HAP-1 (cell line): ENCODE results near the gene CLEC5A.
"Not testable (repeated sequence)": the region's sequence is repeated elsewhere in the genome, so short reads cannot be mapped to it uniquely, and the experiment has no call there.

Experiments
- DNase-seq, 2 experiments: peaks; one replicate each; pipeline ENCODE4 v3.0.0-alpha.2; 2016 to 2020; ENCODE audit warnings: low spot score in 2 of 2
- H3K27me3 ChIP-seq: fragments of 250-450 bp; sonication (Bioruptor Pico); 2 replicates; pipeline ENCODE4 v1.5.1; 2020; ENCODE audit warnings: low read depth, mild to moderate bottlenecking, moderate library complexity
- H3K36me3 ChIP-seq: fragments of 250-450 bp; sonication (Bioruptor Pico); replicated peaks from 2 replicates; pipeline ENCODE4 v1.5.1; 2020; ENCODE audit warnings: mild to moderate bottlenecking
- H3K4me1 ChIP-seq: fragments of 250-450 bp; sonication (Bioruptor Pico); 2 replicates; pipeline ENCODE4 v1.5.1; 2020; ENCODE audit warnings: mild to moderate bottlenecking
- H3K4me3 ChIP-seq: fragments of 250-450 bp; sonication (Bioruptor Pico); 2 replicates; pipeline ENCODE4 v1.5.1; 2020; ENCODE audit warnings: mild to moderate bottlenecking, moderate library complexity
- H3K9me3 ChIP-seq: fragments of 250-450 bp; sonication (Bioruptor Pico); 2 replicates; pipeline ENCODE4 v1.5.1; 2020; ENCODE audit warnings: mild to moderate bottlenecking, moderate library complexity
- in situ Hi-C: fragments of 300-500 bp; cut with MboI; formaldehyde crosslinking; loops from 3 replicates; pipeline ENCODE4 v1.14.3; 2020; ENCODE audit warnings: low sequenced_read_pairs, inconsistent platforms, mixed read lengths

Gene CLEC5A

DNA sequence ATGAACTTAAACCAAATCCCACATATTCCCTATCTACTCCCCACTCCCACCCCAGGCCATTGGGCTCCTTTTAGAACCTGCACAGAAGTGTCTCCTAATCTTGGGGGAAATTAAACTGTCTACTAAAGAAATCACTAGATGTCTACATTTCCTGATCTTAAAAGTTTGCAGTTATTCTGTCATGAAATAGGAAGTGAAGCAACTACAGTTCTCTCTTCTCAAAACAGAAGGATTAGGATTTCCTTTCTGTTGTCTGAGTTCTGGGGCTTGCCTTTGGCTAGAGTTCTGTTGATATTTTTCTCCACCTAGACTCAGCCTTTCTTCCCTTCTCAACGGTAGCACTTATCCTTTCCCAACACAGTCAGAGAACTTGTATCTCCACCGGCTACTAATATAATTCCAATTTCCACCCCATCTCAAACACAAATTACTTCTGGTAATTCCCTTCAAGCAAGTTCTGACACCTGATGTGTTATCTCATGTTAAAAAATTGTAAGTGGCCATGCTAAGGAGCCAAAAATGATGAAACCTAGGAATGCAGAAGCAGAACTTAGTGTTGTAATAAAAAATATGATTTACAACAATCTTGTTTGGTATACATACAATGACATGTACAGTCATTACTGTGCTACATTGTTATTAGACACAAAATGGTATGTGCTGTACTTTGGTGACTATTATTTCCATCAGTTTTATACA lies 18.5 kb downstream of the CLEC5A start:
- no peak overlapping the region for H3K4me3 ChIP-seq
- no peaks in the 10 kb centered on the region for H3K9me3 ChIP-seq
- in situ Hi-C loops: no loop called here
- H3K4me1 ChIP-seq: no peaks in the 10 kb centered on the region
- H3K27me3 ChIP-seq: no peaks in the 10 kb centered on the region
- DNase-seq: no peak
- no peaks in the 10 kb centered on the region for H3K36me3 ChIP-seq

DNA sequence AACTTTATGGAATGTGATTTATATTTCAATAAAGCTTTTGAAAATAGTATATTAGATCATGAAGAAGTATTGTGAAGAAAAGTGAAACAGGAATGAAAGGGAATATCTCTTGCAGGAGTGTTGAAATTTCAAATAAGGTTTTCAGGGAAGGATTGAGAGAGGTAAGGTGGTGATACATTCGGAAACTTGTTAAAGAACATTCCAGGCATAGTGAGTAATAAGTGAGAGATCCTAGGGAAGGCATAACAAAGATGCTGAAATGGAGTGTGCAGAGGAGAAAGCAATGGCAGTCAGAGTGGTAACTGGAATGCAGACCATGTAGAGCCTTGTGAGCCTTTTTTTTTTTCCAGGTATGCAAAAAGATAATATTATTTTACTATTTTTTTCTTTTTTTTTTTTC lies 26.5 kb downstream of the CLEC5A start:
- Histone ChIP-seq H3K4me3 (no peak overlapping the region), H3K36me3 (no peaks in the 10 kb centered on the region), H3K9me3 (no peaks in the 10 kb centered on the region), H3K27me3 (no peaks in the 10 kb centered on the region), H3K4me1 (no peaks in the 10 kb centered on the region)
- in situ Hi-C loops: no loop called here
- no peak for DNase-seq

DNA sequence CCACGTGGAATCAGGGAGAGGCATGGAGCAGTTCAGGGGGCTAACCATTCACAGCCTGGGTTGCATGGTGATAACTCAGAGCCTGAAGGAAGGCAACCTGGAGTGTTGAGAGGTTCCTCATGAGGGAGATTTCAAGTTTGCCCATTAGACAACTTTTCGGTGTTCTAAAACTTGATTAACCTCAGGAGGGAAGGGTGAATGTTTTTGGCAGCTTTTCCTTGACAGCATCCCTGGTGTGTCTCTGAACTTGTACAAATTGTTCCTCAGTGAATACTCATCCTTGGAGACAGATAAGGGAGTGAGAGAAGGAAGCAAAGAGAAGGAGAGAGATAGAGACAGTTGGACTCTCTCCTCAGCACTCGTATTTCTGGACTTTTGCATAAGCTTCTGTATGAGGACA lies 30.7 kb downstream of the CLEC5A start, which contains the start of gene OR9A4:
OR9A4 (plus strand) TSS at position 301 of the 400 bp plus-strand sequence. CDS start 2,477 bp downstream, outside the sequence.
- no peak within 1 kb of the TSS for H3K4me3 ChIP-seq
- no peaks in the 10 kb centered on the region for H3K36me3 ChIP-seq
- H3K4me1 ChIP-seq: no peaks in the 10 kb centered on the region
- no peak for DNase-seq
- no peaks in the 10 kb centered on the region for H3K9me3 ChIP-seq
- no peaks in the 10 kb centered on the region; the same call in 1 of the 2 replicates for H3K27me3 ChIP-seq
- in situ Hi-C loops: no loop called here

DNA sequence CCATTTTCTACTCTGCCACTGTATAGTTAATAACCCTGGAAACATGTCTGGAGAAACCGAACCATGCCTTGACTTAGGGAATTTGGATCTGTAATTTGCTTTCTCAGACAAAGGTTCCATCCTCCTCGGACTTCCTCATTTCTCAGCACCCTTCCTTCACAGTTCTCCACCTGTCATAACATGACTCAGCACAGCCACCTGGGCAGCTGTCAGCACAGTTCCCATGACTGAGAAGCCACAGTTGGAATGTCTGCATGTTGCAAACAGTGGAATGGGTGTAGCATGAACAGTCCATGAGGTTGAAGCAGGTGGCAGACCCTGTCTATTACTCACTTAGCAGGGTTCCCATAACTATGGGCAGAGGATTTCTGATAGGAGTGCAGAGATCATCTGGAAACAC lies 31.2 kb downstream of the CLEC5A start:
- Histone ChIP-seq H3K4me1 (no peaks in the 10 kb centered on the region), H3K27me3 (no peaks in the 10 kb centered on the region; the same call in 1 of the 2 replicates), H3K4me3 (no peak overlapping the region), H3K36me3 (no peaks in the 10 kb centered on the region), H3K9me3 (no peaks in the 10 kb centered on the region)
- in situ Hi-C loops: no loop called here
- DNase-seq: no peak

DNA sequence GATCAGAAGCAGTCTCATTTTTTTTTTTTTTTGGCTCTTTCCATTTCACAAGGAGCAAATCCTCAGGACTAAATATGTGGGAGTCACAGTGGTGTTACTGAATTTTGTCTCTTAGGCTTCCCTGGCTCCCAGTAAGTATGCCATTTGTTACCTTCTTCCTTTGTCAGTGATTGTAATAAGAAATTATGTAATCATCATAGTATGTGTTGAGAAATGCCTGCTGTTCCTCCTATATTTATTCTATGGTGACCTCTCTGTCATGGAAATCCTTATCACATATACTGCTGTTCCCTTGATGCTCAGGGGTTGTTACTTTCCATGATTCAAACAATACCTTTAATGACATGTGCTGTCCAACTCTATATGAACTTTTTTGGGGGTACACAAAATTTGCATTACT lies 35.4 kb downstream of the CLEC5A start:
- in situ Hi-C loops: no loop called here
- Histone ChIP-seq H3K4me3 (no peak overlapping the region), H3K4me1 (no peaks in the 10 kb centered on the region), H3K9me3 (no peaks in the 10 kb centered on the region), H3K27me3 (no peaks in the 10 kb centered on the region; the same call in 1 of the 2 replicates), H3K36me3 (no peaks in the 10 kb centered on the region)
- no peak for DNase-seq

DNA sequence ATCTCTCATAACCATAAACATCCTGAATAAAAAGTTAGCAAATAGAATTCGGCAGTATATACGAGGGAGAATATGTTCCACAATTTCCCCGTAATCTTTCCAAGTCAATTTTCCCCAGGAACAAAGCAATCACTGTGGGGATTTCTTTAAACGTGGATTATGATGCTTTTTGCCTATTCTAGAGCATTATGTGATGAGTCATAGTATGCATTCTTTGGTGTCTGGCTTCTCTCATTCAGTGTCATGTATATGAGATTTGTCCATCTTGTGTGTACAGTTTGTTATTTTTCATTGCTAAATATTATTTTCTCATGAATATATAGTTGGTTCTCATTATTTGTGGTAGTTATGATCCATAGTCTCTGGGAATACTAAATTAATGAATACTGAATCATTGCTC lies 40.5 kb downstream of the CLEC5A start:
- no peaks in the 10 kb centered on the region for H3K36me3 ChIP-seq
- no peaks in the 10 kb centered on the region for H3K27me3 ChIP-seq
- no peaks in the 10 kb centered on the region for H3K9me3 ChIP-seq
- H3K4me1 ChIP-seq: no peaks in the 10 kb centered on the region
- in situ Hi-C loops: no loop called here
- H3K4me3 ChIP-seq: no peak overlapping the region
- DNase-seq: no peak

DNA sequence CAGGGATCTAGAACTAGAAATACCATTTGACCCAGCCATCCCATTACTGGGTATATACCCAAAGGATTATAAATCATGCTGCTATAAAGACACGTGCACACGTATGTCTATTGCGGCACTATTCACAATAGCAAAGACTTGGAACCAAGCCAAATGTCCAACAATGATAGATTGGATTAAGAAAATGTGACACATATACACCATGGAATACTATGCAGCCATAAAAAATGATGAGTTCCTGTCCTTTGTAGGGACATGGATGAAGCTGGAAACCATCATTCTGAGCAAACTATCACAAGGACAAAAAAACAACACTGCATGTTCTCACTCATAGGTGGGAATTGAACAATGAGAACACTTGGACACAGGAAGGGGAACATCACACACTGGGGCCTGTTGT lies 47.4 kb downstream of the CLEC5A start:
- DNase-seq, H3K4me1 ChIP-seq, in situ Hi-C loops, H3K9me3 ChIP-seq, H3K4me3 ChIP-seq, H3K36me3 ChIP-seq, H3K27me3 ChIP-seq: not testable (repeated sequence)

DNA sequence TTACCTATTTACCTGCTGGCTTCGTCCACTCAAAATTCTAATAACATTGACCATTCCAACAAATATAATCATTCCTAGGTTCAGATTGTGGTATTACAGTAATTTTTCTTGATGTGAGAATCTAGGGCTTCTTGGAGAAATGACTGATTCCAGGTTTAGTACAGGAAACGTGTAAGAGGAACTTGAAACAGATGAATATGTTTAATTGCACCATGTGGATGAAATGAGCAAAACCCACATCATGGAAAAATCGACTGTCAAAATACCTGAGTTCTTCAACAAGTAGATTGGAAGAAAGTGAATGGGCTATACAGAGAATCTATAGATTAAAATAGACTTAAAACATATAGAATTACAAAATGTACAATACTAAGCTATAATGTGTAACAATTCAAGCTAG lies 55.4 kb downstream of the CLEC5A start:
- Histone ChIP-seq H3K27me3 (peaks cover 11% of the 10 kb centered on the region; the same call in 1 of the 2 replicates), H3K9me3 (no peaks in the 10 kb centered on the region), H3K36me3 (no peaks in the 10 kb centered on the region), H3K4me3 (no peak overlapping the region), H3K4me1 (no peaks in the 10 kb centered on the region)
- no peak for DNase-seq
- in situ Hi-C loops: no loop called here

DNA sequence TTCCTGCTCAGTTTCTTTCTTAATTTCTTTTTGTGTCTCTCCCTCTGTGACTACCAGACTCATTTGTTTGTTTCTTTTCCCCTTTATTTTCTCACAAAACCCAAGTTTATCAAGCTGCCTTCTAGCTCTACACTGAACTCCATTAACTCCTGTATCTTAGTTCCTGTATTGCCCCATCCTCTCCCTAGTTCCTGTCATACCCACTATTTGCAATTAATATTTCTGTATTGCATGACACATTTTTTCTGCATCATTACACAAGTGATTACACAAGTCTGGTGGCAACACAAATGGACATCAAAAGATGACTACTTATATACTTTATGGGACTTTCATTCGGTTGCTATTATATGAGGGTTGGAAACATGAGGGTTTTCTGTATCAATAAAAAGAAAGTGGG lies 57.5 kb downstream of the CLEC5A start:
- H3K36me3 ChIP-seq: no peaks in the 10 kb centered on the region
- H3K4me3 ChIP-seq: no peak overlapping the region
- in situ Hi-C loops: no loop called here
- H3K4me1 ChIP-seq: no peaks in the 10 kb centered on the region
- H3K9me3 ChIP-seq: no peaks in the 10 kb centered on the region
- DNase-seq: no peak
- H3K27me3 ChIP-seq: peaks cover 10% of the 10 kb centered on the region; the same call in 1 of the 2 replicates

DNA sequence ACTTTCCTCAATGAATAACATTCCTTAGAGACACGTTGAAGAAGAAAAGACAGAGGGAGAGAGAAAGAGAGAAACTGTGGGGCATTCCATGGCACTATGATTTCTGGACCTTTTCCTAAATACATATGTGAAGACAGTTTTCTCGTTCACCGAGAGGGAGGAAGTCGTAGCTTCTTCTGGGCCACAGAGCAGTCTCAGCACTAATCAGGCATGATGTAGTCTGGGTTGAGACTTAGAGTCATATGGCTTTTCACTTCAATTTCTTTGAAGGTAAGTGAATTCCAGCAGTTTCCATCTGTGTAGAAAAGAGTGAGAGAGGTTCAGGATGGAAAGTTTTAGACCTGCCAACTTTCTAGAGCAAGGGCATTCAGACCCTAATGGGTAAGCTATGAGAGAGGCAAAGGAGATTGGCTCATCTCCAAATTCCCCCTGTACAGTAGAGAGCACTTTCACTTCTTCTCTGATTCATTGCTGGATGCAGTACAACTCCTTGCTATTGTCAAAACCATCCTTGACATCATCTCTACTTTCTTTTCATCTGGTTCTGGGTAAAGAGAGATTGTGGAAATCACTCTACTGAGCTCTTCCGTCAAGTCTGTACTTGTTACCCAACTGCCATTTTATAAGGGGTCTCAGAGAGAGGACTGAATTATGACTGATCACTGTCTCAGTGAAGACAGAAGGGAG lies 62.1 kb downstream of the CLEC5A start:
- no peaks in the 10 kb centered on the region for H3K4me1 ChIP-seq
- no peaks in the 10 kb centered on the region for H3K36me3 ChIP-seq
- H3K4me3 ChIP-seq: no peak overlapping the region
- no peaks in the 10 kb centered on the region for H3K27me3 ChIP-seq
- in situ Hi-C loops: no loop called here
- no peaks in the 10 kb centered on the region for H3K9me3 ChIP-seq
- no peak for DNase-seq

DNA sequence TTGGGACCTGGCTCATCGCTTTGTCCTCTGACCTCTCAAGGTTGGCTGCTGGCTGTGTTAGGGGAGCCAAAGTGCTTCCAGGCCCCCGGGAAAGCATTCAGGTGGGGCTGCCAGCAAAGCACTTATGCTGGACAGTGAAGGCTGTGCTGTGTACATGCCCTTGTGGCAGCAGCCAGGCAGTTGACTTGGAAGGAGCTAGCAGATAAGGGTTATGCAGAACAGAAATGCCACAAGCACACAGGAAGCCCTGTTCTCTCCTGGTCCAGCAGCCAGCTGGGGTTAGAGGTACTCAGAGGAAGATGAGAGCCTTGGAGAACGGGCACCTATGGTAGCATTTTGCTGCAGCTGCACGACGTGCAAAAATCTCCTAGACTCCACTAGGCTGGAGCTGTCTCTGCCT lies 65.8 kb downstream of the CLEC5A start:
- in situ Hi-C loops: no loop called here
- H3K4me3 ChIP-seq: no peak overlapping the region
- H3K36me3 ChIP-seq: no peaks in the 10 kb centered on the region
- no peaks in the 10 kb centered on the region for H3K9me3 ChIP-seq
- H3K27me3 ChIP-seq: no peaks in the 10 kb centered on the region; the same call in 1 of the 2 replicates
- no peaks in the 10 kb centered on the region for H3K4me1 ChIP-seq
- DNase-seq: no peak

DNA sequence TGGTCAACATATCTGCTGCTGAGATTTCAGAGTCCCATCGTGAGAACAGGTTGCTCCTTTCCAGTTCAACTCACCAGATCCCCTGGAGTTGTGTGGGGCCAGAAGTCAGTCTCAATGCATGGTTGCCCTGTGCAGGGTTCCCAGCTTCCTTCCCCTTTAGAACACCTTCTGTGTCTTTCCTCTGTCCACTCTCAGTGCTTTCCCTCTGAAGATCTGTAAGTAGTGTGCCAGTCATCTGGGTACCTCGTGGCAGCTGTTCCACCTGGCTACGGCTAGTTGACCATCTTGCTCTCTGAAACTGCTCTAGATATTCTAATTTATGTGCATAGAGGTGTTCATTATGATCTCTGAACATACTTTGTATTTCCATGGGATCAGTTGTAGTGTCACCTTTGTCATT lies 69.4 kb downstream of the CLEC5A start:
- H3K9me3 ChIP-seq: no peaks in the 10 kb centered on the region
- no peak overlapping the region for H3K4me3 ChIP-seq
- in situ Hi-C loops: no loop called here
- H3K36me3 ChIP-seq: no peaks in the 10 kb centered on the region
- H3K27me3 ChIP-seq: no peaks in the 10 kb centered on the region; the same call in 1 of the 2 replicates
- DNase-seq: no peak
- H3K4me1 ChIP-seq: no peaks in the 10 kb centered on the region
